MG63 (cell line): ENCODE data around the gene BNC2. TPM values are rescaled to one million over a fixed set of nuclear protein-coding genes. Genes with fewer than 3 reads are reported as not detected.
A peak's percentile ranks its signal among the peaks of the same experiment; 100 is the strongest.
"Not testable (repeated sequence)": the region's sequence is repeated elsewhere in the genome, so short reads cannot be mapped to it uniquely, and the experiment has no call there.

Source experiments
- DNase-seq: peaks from one replicate; pipeline ENCODE4 v3.0.0-alpha.2; 2020
- H3K27me3 ChIP-seq: fragments of 250-450 bp; sonication (Bioruptor Pico); 2 replicates; pipeline ENCODE4 v1.5.1; 2020; ENCODE audit warnings: mild to moderate bottlenecking, moderate library complexity
- H3K36me3 ChIP-seq: fragments of 250-450 bp; sonication (Bioruptor Pico); 2 replicates; pipeline ENCODE4 v1.5.1; 2020; ENCODE audit warnings: mild to moderate bottlenecking, moderate library complexity
- H3K4me3 ChIP-seq: fragments of 250-450 bp; sonication (Bioruptor Pico); 2 replicates; pipeline ENCODE4 v1.5.1; 2020; ENCODE audit warnings: mild to moderate bottlenecking, moderate library complexity
- H3K9me3 ChIP-seq: fragments of 250-450 bp; sonication (Bioruptor Pico); 2 replicates; pipeline ENCODE4 v1.5.1; 2020; ENCODE audit warnings: mild to moderate bottlenecking, moderate library complexity
- total RNA-seq: library from RNA; depleted of rRNA; stranded (reverse); fragments of >200 nt; shearing (Covaris generic); gene quantifications from 2 replicates; pipeline ENCODE4 v1.2.3, GENCODE V29; 2014; ENCODE audit warnings: low replicate concordance; rRNA removed

The BNC2 gene, protein sequence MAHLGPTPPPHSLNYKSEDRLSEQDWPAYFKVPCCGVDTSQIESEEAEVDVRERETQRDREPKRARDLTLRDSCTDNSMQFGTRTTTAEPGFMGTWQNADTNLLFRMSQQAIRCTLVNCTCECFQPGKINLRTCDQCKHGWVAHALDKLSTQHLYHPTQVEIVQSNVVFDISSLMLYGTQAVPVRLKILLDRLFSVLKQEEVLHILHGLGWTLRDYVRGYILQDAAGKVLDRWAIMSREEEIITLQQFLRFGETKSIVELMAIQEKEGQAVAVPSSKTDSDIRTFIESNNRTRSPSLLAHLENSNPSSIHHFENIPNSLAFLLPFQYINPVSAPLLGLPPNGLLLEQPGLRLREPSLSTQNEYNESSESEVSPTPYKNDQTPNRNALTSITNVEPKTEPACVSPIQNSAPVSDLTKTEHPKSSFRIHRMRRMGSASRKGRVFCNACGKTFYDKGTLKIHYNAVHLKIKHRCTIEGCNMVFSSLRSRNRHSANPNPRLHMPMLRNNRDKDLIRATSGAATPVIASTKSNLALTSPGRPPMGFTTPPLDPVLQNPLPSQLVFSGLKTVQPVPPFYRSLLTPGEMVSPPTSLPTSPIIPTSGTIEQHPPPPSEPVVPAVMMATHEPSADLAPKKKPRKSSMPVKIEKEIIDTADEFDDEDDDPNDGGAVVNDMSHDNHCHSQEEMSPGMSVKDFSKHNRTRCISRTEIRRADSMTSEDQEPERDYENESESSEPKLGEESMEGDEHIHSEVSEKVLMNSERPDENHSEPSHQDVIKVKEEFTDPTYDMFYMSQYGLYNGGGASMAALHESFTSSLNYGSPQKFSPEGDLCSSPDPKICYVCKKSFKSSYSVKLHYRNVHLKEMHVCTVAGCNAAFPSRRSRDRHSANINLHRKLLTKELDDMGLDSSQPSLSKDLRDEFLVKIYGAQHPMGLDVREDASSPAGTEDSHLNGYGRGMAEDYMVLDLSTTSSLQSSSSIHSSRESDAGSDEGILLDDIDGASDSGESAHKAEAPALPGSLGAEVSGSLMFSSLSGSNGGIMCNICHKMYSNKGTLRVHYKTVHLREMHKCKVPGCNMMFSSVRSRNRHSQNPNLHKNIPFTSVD
- total RNA-seq = 38.8 and 49.5 TPM in 2 replicates

DNA sequence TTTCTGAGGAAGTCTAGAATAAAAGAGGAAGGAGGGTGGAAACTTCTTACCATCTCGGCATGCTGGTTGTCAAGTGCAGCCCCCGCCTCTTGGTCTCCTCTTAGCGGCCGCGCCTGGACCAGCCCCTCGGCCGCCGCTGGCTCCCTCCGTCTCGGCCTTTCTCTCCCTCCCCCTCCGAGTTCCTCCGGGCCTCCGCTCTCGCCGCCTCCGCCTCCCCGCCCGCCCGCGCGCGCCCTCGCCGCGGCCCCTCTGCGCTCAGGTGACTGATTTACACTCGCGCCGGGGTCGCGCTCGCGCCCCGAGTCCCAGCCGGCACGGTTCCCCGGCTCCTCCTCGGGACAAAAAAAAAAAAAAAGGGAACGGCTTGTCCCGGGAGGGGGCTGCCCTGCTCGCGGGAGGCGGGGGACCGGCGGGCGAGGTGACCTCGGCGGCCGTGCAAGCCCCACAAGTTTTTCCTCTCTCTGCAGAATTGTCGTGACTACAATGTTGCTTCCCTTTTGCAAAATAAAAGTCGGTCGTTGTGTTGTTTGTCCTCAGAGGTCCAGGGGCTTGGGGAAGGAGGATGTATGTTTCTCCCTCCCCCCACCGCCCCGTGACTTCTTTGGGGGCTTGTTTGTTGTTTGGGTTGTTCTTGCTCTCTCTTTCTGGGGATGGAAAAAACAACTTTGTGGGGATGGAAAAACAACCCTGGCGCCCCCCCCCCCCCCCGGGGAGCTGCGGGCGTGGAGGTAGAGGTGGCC lies at the start of gene BNC2:
TSS of gene BNC2 (minus strand) at position 75 of the 740 bp plus-strand sequence. CDS start at position 53, 22 bp downstream.
- Histone ChIP-seq H3K36me3 (0 out of 2 replicates have a peak, but pooled peaks cover 4% of the 10 kb centered on the region), H3K27me3 (no peaks in the 10 kb centered on the region), H3K9me3 (no peaks in the 10 kb centered on the region), H3K4me3 (peak within 1 kb of the TSS; percentile 65)
- DNase-seq = peak; percentile 84

DNA sequence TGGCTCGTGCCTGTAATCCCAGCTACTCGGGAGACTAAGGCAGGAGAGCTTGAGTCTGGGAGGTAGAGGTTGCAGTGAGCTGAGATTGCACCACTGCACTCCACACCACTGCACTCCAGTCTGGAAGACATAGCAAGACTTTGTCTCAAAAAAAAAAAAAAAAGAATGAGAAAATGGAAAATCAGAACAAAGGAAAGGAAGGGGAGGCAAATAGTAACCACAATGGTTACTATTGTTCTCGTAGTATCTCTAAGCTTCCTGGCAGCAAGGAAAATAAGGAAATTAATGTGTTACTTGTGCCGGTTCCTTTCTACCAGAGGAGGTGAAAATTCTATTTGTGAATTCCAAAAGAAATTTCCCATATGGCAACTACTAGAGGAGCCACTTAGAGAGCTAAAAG lies 48.5 kb upstream of the BNC2 start:
- no peaks in the 10 kb centered on the region for H3K27me3 ChIP-seq
- DNase-seq = no peak
- no peaks in the 10 kb centered on the region for H3K36me3 ChIP-seq
- no peak overlapping the region for H3K4me3 ChIP-seq
- peaks cover 2% of the 10 kb centered on the region for H3K9me3 ChIP-seq

DNA sequence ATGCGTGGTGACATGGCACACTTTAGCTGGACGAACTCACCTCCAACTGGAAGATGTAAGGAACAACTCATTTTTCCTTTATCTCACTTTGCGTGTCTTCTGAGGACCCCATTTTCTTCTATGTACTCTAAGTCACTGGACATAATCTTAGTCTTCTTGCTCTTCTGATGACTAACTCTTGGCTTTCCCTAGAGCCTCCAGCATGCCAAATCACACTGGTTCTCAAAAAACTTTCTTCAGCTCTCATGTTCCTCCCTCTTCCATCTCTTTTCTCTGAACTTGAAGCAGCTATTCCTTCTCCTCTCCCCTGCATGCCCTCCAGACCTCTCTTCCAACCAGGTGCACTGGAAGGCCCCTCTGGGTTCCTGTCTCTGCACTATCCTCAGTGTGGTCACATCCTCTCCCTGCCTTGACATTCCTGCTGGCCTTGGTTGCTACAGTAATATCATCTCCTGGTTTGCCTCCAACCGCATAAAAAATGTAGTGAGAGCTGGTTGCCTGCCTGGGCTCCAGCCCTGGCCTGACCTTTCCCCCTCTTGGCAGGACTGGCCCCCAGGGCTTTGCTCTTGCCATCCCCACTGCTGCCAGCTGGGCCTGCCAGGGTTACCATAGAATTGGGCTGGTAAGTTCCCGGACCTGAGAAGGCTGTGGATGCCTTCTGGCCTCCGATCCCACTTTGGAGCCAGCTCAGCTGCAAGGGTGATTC lies 44.8 kb upstream of the BNC2 start:
- H3K9me3 ChIP-seq = peaks cover 2% of the 10 kb centered on the region; the same call in 1 of the 2 replicates
- no peaks in the 10 kb centered on the region for H3K36me3 ChIP-seq
- H3K27me3 ChIP-seq = no peaks in the 10 kb centered on the region
- DNase-seq = peak; percentile 100
- no peak overlapping the region for H3K4me3 ChIP-seq

DNA sequence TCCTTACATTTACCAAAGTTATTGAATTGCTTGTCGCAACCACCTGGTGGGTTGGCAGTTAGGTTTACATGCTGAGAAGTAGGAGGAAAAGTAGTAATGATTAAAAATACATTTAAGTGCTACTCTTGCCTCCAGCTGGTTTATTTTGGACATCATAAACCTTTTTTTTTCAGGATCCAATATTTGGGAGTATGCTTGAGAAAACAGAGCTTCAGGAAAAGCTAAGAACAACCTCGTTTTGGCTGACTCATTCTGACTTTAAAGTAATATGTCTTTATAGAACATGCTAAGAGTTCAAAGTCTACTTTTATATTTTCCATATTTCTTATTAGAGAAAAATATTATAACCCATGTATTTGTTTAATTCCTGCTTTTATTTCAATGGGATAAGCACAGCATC lies 41.7 kb upstream of the BNC2 start:
- Histone ChIP-seq H3K4me3 (no peak overlapping the region), H3K27me3 (no peaks in the 10 kb centered on the region), H3K36me3 (no peaks in the 10 kb centered on the region), H3K9me3 (peaks cover 2% of the 10 kb centered on the region; the same call in 1 of the 2 replicates)
- DNase-seq = no peak

DNA sequence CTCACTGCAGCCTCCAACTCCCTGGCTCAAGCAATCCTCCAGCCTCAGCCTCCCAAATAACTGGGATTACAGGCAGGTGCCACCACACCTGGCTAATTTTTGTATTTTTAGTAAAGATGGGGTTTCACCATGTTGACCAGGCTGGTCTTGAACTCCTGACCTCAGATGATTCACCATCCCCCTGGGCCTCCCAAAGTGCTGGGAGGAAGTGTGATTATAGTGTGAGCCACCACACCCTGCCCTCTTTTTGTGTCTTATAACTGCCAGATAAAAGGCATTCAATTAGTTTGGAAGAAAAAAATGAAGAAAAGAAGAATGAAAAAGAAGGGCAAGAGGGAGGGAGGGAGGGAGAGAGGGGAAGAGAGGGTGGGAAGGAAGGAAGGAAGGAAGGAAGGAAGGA lies 37.7 kb upstream of the BNC2 start:
- DNase-seq = not testable (repeated sequence)

DNA sequence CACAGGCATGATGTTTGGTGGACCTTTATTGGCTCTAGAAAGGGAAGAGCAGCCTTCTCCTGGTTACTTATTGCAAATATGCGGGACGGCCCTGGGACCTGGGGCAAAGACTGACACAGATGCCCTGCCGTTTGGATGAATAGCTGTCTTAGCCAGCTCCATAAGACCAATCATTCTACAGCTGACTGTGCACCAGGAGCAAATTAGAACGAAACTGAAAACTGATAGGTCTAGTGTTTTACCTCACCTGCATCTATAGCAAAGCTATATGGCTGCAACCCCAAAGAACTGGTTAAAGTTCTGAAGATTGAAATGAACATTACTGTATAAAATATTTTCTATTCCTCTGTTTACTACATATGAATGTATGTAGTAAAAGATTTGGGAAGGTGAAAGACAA lies 34.2 kb upstream of the BNC2 start:
- Histone ChIP-seq H3K4me3 (no peak overlapping the region), H3K36me3 (no peaks in the 10 kb centered on the region), H3K27me3 (no peaks in the 10 kb centered on the region), H3K9me3 (no peaks in the 10 kb centered on the region)
- DNase-seq = no peak

More for the DNA sequence above, 37.7 kb upstream of the BNC2 start:
- H3K36me3 ChIP-seq, H3K9me3 ChIP-seq, H3K27me3 ChIP-seq, H3K4me3 ChIP-seq: not testable (repeated sequence)

DNA sequence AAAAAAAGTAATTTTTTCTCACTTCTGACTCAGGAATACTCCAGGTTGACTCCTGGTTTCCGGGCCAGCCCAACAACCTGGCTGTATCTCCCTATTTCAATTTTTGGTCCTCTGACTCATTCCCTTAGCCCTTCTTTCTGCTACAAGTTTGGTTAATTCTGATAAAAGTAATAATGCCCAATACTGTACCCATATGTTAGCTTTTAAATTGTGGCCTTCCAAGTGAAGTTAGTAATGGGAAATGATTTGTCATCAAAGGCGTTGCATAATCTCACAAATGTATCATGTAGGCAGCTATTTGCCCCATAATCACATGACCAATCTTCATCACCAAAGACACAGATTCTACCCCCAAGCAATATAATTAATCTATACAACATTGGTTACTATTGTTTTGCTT lies 31.1 kb upstream of the BNC2 start:
- Histone ChIP-seq H3K9me3 (no peaks in the 10 kb centered on the region), H3K4me3 (no peak overlapping the region), H3K27me3 (no peaks in the 10 kb centered on the region), H3K36me3 (no peaks in the 10 kb centered on the region)
- no peak for DNase-seq

DNA sequence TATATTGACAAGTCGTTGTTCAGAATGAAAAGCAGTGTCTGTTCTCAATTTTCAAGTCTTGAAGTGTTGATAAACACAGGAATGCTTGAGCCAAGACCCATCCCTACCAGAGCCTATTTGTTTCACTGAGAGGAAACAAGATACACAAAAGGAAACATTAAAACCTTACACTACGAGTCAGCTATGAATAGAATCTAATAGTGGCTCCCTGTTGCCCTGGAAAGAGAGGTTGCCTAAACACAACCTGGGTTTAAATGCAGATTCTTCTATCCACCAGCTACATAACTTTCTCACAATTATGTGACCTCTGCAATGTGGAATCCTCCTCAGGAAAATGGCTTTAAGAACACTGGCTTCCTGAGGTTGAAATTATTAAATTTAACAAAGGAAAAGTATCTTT lies 29.1 kb upstream of the BNC2 start:
- Histone ChIP-seq H3K9me3 (no peaks in the 10 kb centered on the region), H3K4me3 (no peak overlapping the region), H3K27me3 (no peaks in the 10 kb centered on the region), H3K36me3 (no peaks in the 10 kb centered on the region)
- DNase-seq = no peak

DNA sequence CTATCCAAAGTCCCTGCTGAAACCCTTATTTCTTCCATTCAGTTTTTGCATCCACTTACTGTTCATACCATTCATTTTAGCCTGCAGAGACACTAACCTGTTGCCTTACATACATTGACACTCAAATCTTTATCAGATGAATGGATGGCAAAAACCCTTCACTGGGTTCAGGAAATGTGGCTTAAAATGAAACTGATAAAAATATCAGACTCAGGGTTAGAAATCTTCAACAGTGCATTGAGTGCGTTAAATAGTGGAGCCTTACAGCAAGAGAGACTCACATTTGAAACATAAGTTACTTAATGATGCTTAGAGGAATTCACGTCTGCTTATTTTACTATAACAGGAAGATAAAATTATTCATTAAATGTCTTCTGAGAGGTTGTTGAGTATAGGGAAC lies 28.0 kb upstream of the BNC2 start:
- H3K36me3 ChIP-seq = no peaks in the 10 kb centered on the region
- no peaks in the 10 kb centered on the region for H3K27me3 ChIP-seq
- no peaks in the 10 kb centered on the region for H3K9me3 ChIP-seq
- H3K4me3 ChIP-seq = no peak overlapping the region
- DNase-seq = no peak

DNA sequence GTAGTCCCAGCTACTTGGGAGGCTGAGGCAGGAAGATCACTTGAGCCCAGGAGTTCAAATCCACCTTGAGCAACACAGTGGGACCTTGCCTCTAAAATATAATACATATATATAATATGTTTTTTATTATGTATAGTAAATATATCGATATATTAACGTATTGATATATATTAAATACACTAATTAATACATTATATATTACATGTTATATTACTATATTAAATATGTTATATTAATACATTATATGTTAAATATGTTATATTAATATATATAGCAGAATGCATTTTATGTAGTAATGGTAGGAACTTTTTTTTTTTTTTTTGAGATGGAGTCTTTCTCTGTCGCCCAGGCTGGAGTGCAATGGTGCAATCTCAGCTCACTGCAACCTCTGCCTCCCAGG lies 18.1 kb upstream of the BNC2 start:
- no peak for DNase-seq
- Histone ChIP-seq H3K27me3 (no peaks in the 10 kb centered on the region), H3K9me3 (no peaks in the 10 kb centered on the region), H3K4me3 (no peak overlapping the region), H3K36me3 (no peaks in the 10 kb centered on the region)

DNA sequence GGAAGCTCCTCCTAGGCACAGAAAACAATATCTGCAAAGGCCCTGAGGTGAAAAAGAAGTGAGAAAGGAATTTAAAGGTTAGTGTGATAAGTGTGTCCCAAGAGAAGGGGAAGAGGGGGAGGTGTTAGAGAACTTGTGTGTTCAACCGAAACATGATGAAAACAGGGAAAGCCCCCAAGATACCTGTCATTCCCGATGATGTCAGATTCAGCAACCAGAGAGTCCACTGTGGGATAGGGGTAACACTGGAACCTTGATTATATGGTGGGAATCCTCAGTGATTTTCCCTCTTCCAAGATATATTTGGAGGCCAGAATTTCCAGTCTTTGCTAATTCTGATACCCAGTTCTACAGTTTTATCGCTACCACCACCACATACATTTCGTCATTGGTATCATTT lies 15.5 kb upstream of the BNC2 start:
- DNase-seq = no peak
- Histone ChIP-seq H3K9me3 (no peaks in the 10 kb centered on the region; the same call in 1 of the 2 replicates), H3K36me3 (no peaks in the 10 kb centered on the region), H3K4me3 (no peak overlapping the region), H3K27me3 (no peaks in the 10 kb centered on the region)

DNA sequence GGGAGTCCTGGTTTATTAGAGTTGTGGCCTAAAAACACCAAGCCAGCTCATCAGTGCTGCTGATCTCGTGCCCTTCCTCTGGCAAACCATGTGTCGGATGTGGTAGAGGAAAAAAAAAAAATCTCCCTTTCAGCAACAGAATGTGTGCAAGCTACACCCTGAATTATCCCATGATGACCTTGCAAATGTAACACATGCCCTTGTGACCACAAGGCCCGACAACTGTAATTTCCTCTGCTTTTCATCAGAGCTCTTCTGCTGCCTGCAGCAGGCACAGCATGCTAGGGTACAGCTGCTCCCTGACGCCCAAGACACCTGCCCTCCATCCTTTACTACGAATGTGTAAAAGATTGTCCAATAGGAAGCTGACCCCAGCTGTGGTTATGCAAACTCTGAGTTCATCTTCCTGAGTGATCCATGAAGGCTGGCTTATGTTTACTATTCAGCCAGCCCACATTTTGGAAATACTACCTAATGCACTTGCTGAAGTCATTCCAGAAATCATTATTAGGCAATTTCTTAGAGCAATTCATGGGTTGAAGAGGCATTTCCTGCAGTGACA lies 14.6 kb upstream of the BNC2 start:
- no peaks in the 10 kb centered on the region; the same call in 1 of the 2 replicates for H3K9me3 ChIP-seq
- H3K27me3 ChIP-seq = no peaks in the 10 kb centered on the region
- peak; percentile 33 for DNase-seq
- H3K4me3 ChIP-seq = no peak overlapping the region
- H3K36me3 ChIP-seq = no peaks in the 10 kb centered on the region

DNA sequence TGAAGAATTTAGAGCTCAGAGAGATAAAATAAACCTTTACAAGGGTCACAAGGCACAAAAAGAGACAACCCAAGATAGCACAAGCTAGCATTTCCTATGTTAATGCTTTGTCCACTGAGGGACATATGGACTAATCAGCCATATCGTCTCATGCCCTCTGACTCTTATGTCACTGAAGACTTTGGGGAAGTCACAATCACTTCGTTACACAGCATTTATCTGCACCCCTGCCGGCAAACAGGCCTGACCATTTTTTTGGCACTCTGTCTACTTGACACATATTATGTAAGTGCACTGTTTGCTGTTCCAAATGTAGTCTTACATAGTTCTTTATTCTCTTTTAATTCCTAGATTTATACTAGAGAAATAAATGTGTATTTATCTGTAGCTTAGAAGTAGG lies 13.9 kb upstream of the BNC2 start:
- H3K27me3 ChIP-seq = no peaks in the 10 kb centered on the region
- no peak for DNase-seq
- no peaks in the 10 kb centered on the region for H3K36me3 ChIP-seq
- H3K9me3 ChIP-seq = no peaks in the 10 kb centered on the region; the same call in 1 of the 2 replicates
- H3K4me3 ChIP-seq = no peak overlapping the region

DNA sequence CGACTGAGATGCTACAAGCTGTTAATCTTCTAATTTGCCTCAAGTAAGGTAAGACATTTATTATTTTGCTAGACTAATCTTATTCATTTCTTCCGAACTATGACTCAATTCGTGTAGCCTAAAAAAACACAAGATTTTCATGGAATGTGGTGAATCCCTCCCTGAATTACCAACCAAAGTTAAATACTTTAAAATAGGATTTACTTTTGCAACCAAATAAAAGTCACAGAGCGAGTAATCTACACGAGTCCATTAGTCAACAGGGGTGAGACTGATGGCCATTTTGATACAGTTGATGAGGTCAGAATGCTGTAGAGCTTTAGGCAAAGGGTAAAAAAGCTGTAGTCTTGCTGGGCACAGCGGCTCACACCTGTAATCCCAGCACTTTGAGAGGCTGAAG lies 13.1 kb upstream of the BNC2 start:
- DNase-seq = no peak

DNA sequence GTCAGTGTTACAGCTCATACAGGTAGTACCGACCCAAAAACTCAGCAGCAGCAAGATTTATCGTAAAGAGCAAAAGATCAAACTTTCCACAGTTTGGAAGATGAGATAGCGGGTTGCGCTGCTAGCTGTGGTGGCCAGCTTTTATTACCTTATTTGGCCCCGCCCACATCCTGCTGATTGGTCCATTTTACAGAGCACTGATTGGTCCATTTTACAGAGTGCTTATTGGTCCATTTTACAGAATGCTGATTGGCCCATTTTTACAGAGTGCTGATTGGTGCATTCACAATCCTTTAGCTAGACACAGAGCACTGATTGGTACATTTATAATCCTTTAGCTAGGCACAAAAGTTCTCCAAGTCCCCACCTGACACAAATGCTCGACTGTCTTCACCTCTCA lies 12.0 kb upstream of the BNC2 start:
- H3K9me3 ChIP-seq, H3K27me3 ChIP-seq, DNase-seq, H3K36me3 ChIP-seq, H3K4me3 ChIP-seq: not testable (repeated sequence)

More for the DNA sequence above, 13.1 kb upstream of the BNC2 start:
- Histone ChIP-seq H3K9me3 (no peaks in the 10 kb centered on the region; the same call in 1 of the 2 replicates), H3K36me3 (no peaks in the 10 kb centered on the region), H3K4me3 (no peak overlapping the region), H3K27me3 (no peaks in the 10 kb centered on the region)
